CD14-positive monocyte (primary cell): Measurements from ENCODE around the gene OR4C16. TPM values are rescaled to one million over a fixed set of nuclear protein-coding genes. Genes with fewer than 3 reads are reported as not detected.

Experiments used
- DNase-seq, 3 donors: peaks; one replicate each; pipeline ENCODE4 v3.0.0-alpha.2; 2011 to 2022
- H2AFZ ChIP-seq: 2 replicates; pipeline ENCODE4 v1.6.0; 2012; ENCODE audit warnings: mild to moderate bottlenecking, low read depth, low read length, inconsistent platforms; ENCODE audit not compliant: insufficient read depth, poor library complexity, severe bottlenecking
- H3K27ac ChIP-seq, 2 donors: 1 replicate in 1 of 2; 2 replicates in 1 of 2; pipeline ENCODE4 v1.5.1; 2012 to 2013; ENCODE audit warnings: low read length in 2 of 2, control low read depth in 1 of 2, inconsistent platforms in 1 of 2, low read depth in 1 of 2, mild to moderate bottlenecking in 1 of 2
- H3K27me3 ChIP-seq, 2 donors: one replicate each; pipeline versions ENCODE4 v1.6.0 to v1.6.1; 2011 to 2013; ENCODE audit warnings: low read length in 2 of 2; ENCODE audit not compliant: control insufficient read depth in 2 of 2, insufficient read depth in 2 of 2
- H3K36me3 ChIP-seq, 2 donors: replicated peaks in 1 of 2; 1 replicate in 1 of 2; 2 replicates in 1 of 2; pipeline versions ENCODE4 v1.5.1 to v1.6.1; 2012 to 2013; ENCODE audit warnings: low read length in 2 of 2, control low read depth in 1 of 2, inconsistent platforms in 1 of 2, mild to moderate bottlenecking in 1 of 2; ENCODE audit not compliant: insufficient read depth in 2 of 2, control insufficient read depth in 1 of 2
- H3K4me1 ChIP-seq, 2 donors: 1 replicate in 1 of 2; 2 replicates in 1 of 2; pipeline versions ENCODE4 v1.5.1 to v1.6.1; 2012 to 2013; ENCODE audit warnings: low read length in 2 of 2, control low read depth in 1 of 2, inconsistent platforms in 1 of 2, mild to moderate bottlenecking in 1 of 2, moderate library complexity in 1 of 2; ENCODE audit not compliant: insufficient read depth in 2 of 2, control insufficient read depth in 1 of 2
- H3K4me2 ChIP-seq: replicated peaks from 2 replicates; pipeline ENCODE3; 2012; ENCODE audit warnings: low read length, moderate library complexity, mild to moderate bottlenecking; ENCODE audit not compliant: poor library complexity, severe bottlenecking; ENCODE audit errors: extremely low read depth
- H3K4me3 ChIP-seq, 3 experiments: fragments of 200-600 bp in 1 of 3; sonication (generic) in 1 of 3; replicated peaks in 1 of 3; 1 replicate in 2 of 3; 2 replicates in 1 of 3; pipeline ENCODE4 v1.5.1; 2011 to 2013; ENCODE audit warnings: low read length in 3 of 3, mild to moderate bottlenecking in 3 of 3, control low read depth in 2 of 3, low read depth in 2 of 3, inconsistent platforms in 1 of 3, moderate library complexity in 1 of 3
- H3K79me2 ChIP-seq: 2 replicates; pipeline ENCODE4 v1.6.0; 2012; ENCODE audit warnings: mild to moderate bottlenecking, control low read depth, inconsistent platforms, low read length, moderate library complexity; ENCODE audit not compliant: insufficient read depth
- H3K9ac ChIP-seq: 2 replicates; pipeline ENCODE4 v1.6.0; 2017; ENCODE audit warnings: low read length, mild to moderate bottlenecking; ENCODE audit not compliant: insufficient read depth, poor library complexity, severe bottlenecking
- H3K9me3 ChIP-seq, 2 donors: replicated peaks in 1 of 2; 1 replicate in 1 of 2; 2 replicates in 1 of 2; pipeline versions ENCODE4 v1.5.1 to v1.6.1; 2012 to 2013; ENCODE audit warnings: low read length in 2 of 2, control low read depth in 1 of 2; ENCODE audit not compliant: control insufficient read depth in 1 of 2, insufficient read depth in 1 of 2
- H4K20me1 ChIP-seq: 2 replicates; pipeline ENCODE4 v1.6.0; 2012; ENCODE audit warnings: mild to moderate bottlenecking, low read length, control low read depth, moderate library complexity; ENCODE audit not compliant: insufficient read depth
- H3K27ac Mint-ChIP-seq, 7 donors: one replicate each; pipeline ENCODE4 v1.8.0; 2020; ENCODE audit warnings: mild to moderate bottlenecking in 7 of 7, mixed read lengths in 7 of 7, moderate library complexity in 6 of 7, inconsistent platforms in 2 of 7
- H3K27me3 Mint-ChIP-seq, 3 donors: one replicate each; pipeline ENCODE4 v1.8.0; 2021 to 2022; ENCODE audit warnings: low read depth in 3 of 3, mild to moderate bottlenecking in 3 of 3, mixed read lengths in 3 of 3, moderate library complexity in 3 of 3, inconsistent platforms in 1 of 3
- H3K36me3 Mint-ChIP-seq, 2 donors: one replicate each; pipeline ENCODE4 v1.8.0; 2020; ENCODE audit warnings: mixed read lengths in 2 of 2, inconsistent platforms in 1 of 2, mild to moderate bottlenecking in 1 of 2
- H3K4me1 Mint-ChIP-seq: one replicate; pipeline ENCODE4 v1.8.0; 2020; ENCODE audit warnings: mild to moderate bottlenecking, mixed read lengths
- H3K4me3 Mint-ChIP-seq, 2 donors: one replicate each; pipeline ENCODE4 v1.8.0; 2020; ENCODE audit warnings: mild to moderate bottlenecking in 2 of 2, mixed read lengths in 2 of 2, moderate library complexity in 1 of 2
- H3K9me3 Mint-ChIP-seq, 7 donors: one replicate each; pipeline ENCODE4 v1.8.0; 2020 to 2022; ENCODE audit warnings: mixed read lengths in 7 of 7, mild to moderate bottlenecking in 6 of 7, moderate library complexity in 6 of 7, inconsistent platforms in 2 of 7
- CTCF ChIP-seq: fragments of 200-600 bp; IDR thresholded peaks from one replicate; pipeline ENCODE4 v1.8.0; 2022; ENCODE audit warnings: antibody characterized with exemption, mild to moderate bottlenecking
- WGBS: methylation state at CpG from one replicate; pipeline ENCODE4 v1.1.5; 2013; ENCODE audit warnings: missing lambda C conversion rate; ENCODE audit not compliant: insufficient coverage; 5-methylcytosine and 5-hydroxymethylcytosine counted together
- intact Hi-C, 2 donors: fragments of 100-400 bp; cut with micrococcal nuclease; formaldehyde crosslinking; loops; one replicate each; pipeline versions ENCODE4 v1.15.0 to v1.15.1; 2023
- polyA plus RNA-seq, 3 donors: library from polyadenylated mRNA; depleted of rRNA in 1 of 3; unstranded in 2 of 3; stranded (reverse) in 1 of 3; fragments of 300-500 nt in 2 of 3; fragments of >200 nt in 1 of 3; fragmentation: Illumina TruSeq in 2 of 3; gene quantifications; 1 replicate in 2 of 3; 2 replicates in 1 of 3; pipeline ENCODE4 v1.2.3, GENCODE V29; 2012 to 2021

OR4C16 gene
- polyA plus RNA-seq, 3 donors, result not detected

GRCh38 chr11:55572548-55572947 is 620 bp downstream of the OR4C16 start:
- intact Hi-C loops, result no loop called here
- H3K9me3 ChIP-seq, result peaks cover 13 to 22% of the 10 kb centered on the region in 2 donors
- H3K4me3 ChIP-seq, result no peak overlapping the region
- H2AFZ ChIP-seq, result no peak overlapping the region
- Mint-ChIP-seq H3K36me3 (no peaks in the 10 kb centered on the region), H3K4me3 (no peak overlapping the region), H3K27ac (no peak overlapping the region), H3K4me1 (no peaks in the 10 kb centered on the region), H3K27me3 (no peaks in the 10 kb centered on the region), H3K9me3 (peaks cover 0 to 18% (median 8%) of the 10 kb centered on the region in 7 donors)
- no peak overlapping the region for H3K27ac ChIP-seq
- H4K20me1 ChIP-seq, result no peaks in the 10 kb centered on the region
- DNase-seq, result no peak
- no peaks in the 10 kb centered on the region for H3K27me3 ChIP-seq
- WGBS, result no CpG with 5 or more reads among the region's 1 CpG
- no peak for TF ChIP-seq CTCF
- H3K79me2 ChIP-seq, result no peaks in the 10 kb centered on the region
- H3K9ac ChIP-seq, result no peak overlapping the region
- no peaks in the 10 kb centered on the region for H3K4me1 ChIP-seq
- no peak overlapping the region for H3K4me2 ChIP-seq
- H3K36me3 ChIP-seq, result no peaks in the 10 kb centered on the region

DNA sequence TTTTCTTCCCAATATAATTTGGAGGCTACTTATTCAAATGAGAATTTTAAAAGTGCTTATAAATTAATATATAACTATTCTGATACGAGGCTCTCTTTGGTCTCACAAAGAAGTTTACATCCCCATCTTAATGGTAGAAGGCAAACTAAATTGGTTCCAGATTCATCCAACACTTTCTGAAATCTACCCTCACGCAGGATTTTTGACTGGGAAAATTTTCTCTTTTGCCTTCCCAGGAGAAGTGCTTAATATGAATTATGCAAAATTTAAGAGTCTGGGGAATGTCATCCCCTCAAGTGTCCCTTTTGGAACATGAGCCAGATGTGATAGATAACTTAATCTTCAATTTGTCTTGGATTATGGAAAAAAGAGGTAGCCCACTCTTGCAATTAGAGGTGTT is 35.6 kb downstream of the OR4C16 start, which contains the start of gene OR4C11:
Gene OR4C11, minus strand, starts transcription at position 101 of the 400 bp plus-strand sequence. CDS start 3,272 bp downstream, outside the sequence.
- H3K9me3 ChIP-seq, result peaks cover 0 to 3% of the 10 kb centered on the region in 2 donors
- TF ChIP-seq CTCF, result no peak
- WGBS, result no CpG with 5 or more reads among the region's 2 CpGs
- H3K9ac ChIP-seq, result no peak within 1 kb of the TSS
- DNase-seq, result no peak
- H3K4me3 Mint-ChIP-seq, result no peak within 1 kb of the TSS
- no peaks in the 10 kb centered on the region for H3K4me1 ChIP-seq
- no peak within 1 kb of the TSS for H3K4me2 ChIP-seq
- H3K27me3 Mint-ChIP-seq, result no peaks in the 10 kb centered on the region
- H3K36me3 ChIP-seq, result no peaks in the 10 kb centered on the region
- no peaks in the 10 kb centered on the region for H4K20me1 ChIP-seq
- H3K27ac ChIP-seq, result no peak within 1 kb of the TSS
- H3K27ac Mint-ChIP-seq, result no peak within 1 kb of the TSS
- H3K79me2 ChIP-seq, result no peaks in the 10 kb centered on the region
- H3K4me3 ChIP-seq, result no peak within 1 kb of the TSS
- intact Hi-C loops, result no loop called here
- H3K9me3 Mint-ChIP-seq, result peaks cover 0 to 8% (median 3%) of the 10 kb centered on the region in 7 donors
- no peaks in the 10 kb centered on the region for H3K27me3 ChIP-seq
- H3K4me1 Mint-ChIP-seq, result no peaks in the 10 kb centered on the region
- H3K36me3 Mint-ChIP-seq, result no peaks in the 10 kb centered on the region
- H2AFZ ChIP-seq, result no peak within 1 kb of the TSS

Other genes with a start within 250 kb of the OR4C16 start
- gene OR4A16, start 228.9 kb upstream of the OR4C16 start, polyA plus RNA-seq, result not detected
- gene OR4A15, start 204.2 kb upstream of the OR4C16 start, polyA plus RNA-seq, result not detected
- gene OR4C15, start 17.7 kb upstream of the OR4C16 start, polyA plus RNA-seq, result not detected
- gene OR4C11, start 35.5 kb downstream of the OR4C16 start, polyA plus RNA-seq, result not detected
- not detected for gene OR4P4, start 63.0 kb downstream of the OR4C16 start, polyA plus RNA-seq
- not detected for gene OR4S2, start 76.2 kb downstream of the OR4C16 start, polyA plus RNA-seq
- gene OR4C6, start 90.1 kb downstream of the OR4C16 start, polyA plus RNA-seq, result not detected
- not detected for gene OR5D13, start 201.3 kb downstream of the OR4C16 start, polyA plus RNA-seq
- not detected for gene OR5D14, start 223.4 kb downstream of the OR4C16 start, polyA plus RNA-seq
- not detected for gene OR5L1, start 239.2 kb downstream of the OR4C16 start, polyA plus RNA-seq
- gene OR5D18, start 247.5 kb downstream of the OR4C16 start, polyA plus RNA-seq, result not detected